SK-N-MC (cell line): ENCODE data around the gene PACRG.

ENCODE experiments used
- EZH2 ChIP-seq: fragments of 200-600 bp; sonication (generic); IDR thresholded peaks from one replicate; pipeline ENCODE4 v1.6.1; 2017; ENCODE audit warnings: antibody characterized with exemption
- FOXP2 ChIP-seq: optimal IDR thresholded peaks from 2 replicates; pipeline ENCODE3; 2011; ENCODE audit warnings: mild to moderate bottlenecking, moderate library complexity; ENCODE audit not compliant: insufficient read depth; ENCODE audit errors: extremely low read length, control extremely low read depth
- POLR2AphosphoS5 ChIP-seq: IDR thresholded peaks from 2 replicates; pipeline ENCODE4 v1.6.1; 2012; ENCODE audit warnings: mild to moderate bottlenecking, low read depth, low read length, borderline replicate concordance

DNA sequence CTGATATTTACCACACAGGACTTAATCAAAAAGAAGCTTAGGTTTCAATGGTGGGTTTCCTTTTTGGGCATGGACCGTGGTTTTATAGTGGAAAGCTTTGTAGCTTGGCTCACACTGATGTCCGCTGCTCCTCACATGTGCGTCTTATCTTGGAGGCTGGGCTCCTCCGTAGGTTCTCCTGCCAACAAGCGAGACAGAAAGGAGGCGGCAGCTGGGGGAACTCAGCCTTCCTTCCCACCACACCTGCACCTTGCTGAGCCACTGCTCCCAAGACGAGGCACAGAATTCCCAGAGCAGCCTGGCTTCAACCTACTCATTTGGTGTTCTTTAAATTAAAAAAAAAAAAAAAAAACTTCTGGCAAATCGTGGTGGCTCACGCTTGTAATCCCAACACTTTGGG, 451.3 kb downstream of the PACRG start:
- TF ChIP-seq EZH2 (no peak), POLR2AphosphoS5 (no peak), FOXP2 (no peak)
